SK-N-SH treated with all-trans-retinoic acid at 6 μM for 48 hours (cell line): ENCODE data around the gene BPIFB2.

Experiments used
- ATAC-seq: fragments of 200-7000 bp; cut with Tn5 transposase; 3 replicates; pipeline ENCODE4 v1.9.1; 2020; ENCODE audit warnings: mild to moderate bottlenecking, moderate library complexity
- ARNTL ChIP-seq: fragments of 450-650 bp; formaldehyde crosslinking; IDR thresholded peaks from 2 replicates; pipeline ENCODE4 v1.5.0; 2020; ENCODE audit warnings: low read depth, mild to moderate bottlenecking, moderate library complexity, borderline replicate concordance
- BACH2 ChIP-seq: fragments of 250-450 bp; sonication (Bioruptor Pico); IDR thresholded peaks from 2 replicates; pipeline ENCODE4 v1.9.0; 2021; ENCODE audit warnings: mild to moderate bottlenecking, borderline replicate concordance
- CSDC2 ChIP-seq: fragments of 250-450 bp; sonication (Bioruptor Pico); IDR thresholded peaks from 2 replicates; pipeline ENCODE4 v1.5.0; 2020; ENCODE audit warnings: mild to moderate bottlenecking, moderate library complexity
- ESRRG ChIP-seq: fragments of 250-450 bp; sonication (Bioruptor Pico); IDR thresholded peaks from 2 replicates; pipeline ENCODE4 v1.6.1; 2021; ENCODE audit warnings: mild to moderate bottlenecking
- GLIS3 ChIP-seq: fragments of 250-450 bp; sonication (Bioruptor Pico); IDR thresholded peaks from 2 replicates; pipeline ENCODE4 v1.5.0; 2020; ENCODE audit warnings: mild to moderate bottlenecking, moderate library complexity
- ISL1 ChIP-seq: fragments of 250-450 bp; sonication (Bioruptor Pico); IDR thresholded peaks from 2 replicates; pipeline ENCODE4 v2.1.2; 2022; ENCODE audit warnings: mild to moderate bottlenecking, moderate library complexity
- OSR1 ChIP-seq: fragments of 250-450 bp; sonication (Bioruptor Pico); IDR thresholded peaks from 2 replicates; pipeline ENCODE4 v1.8.0; 2022; ENCODE audit warnings: moderate library complexity, mild to moderate bottlenecking, inconsistent platforms
- PPARA ChIP-seq: fragments of 250-450 bp; sonication (Bioruptor Pico); IDR thresholded peaks from 2 replicates; pipeline ENCODE4 v1.5.0; 2020; ENCODE audit warnings: mild to moderate bottlenecking, borderline replicate concordance
- RARB ChIP-seq: fragments of 250-450 bp; sonication (Bioruptor Pico); IDR thresholded peaks from 2 replicates; pipeline ENCODE4 v1.8.0; 2021; ENCODE audit warnings: mild to moderate bottlenecking, moderate library complexity
- SNAI2 ChIP-seq: fragments of 250-450 bp; sonication (Bioruptor Pico); IDR thresholded peaks from 2 replicates; pipeline ENCODE4 v1.5.0; 2020; ENCODE audit warnings: mild to moderate bottlenecking, moderate library complexity
- TCF4 ChIP-seq: fragments of 250-450 bp; sonication (Bioruptor Pico); IDR thresholded peaks from 2 replicates; pipeline ENCODE4 v1.8.0; 2021; ENCODE audit warnings: mild to moderate bottlenecking, moderate library complexity, borderline replicate concordance
- TOX ChIP-seq: fragments of 250-450 bp; sonication (Bioruptor Pico); IDR thresholded peaks from 2 replicates; pipeline ENCODE4 v1.8.0; 2021; ENCODE audit warnings: mild to moderate bottlenecking, moderate library complexity, borderline replicate concordance
- TSHZ2 ChIP-seq: fragments of 250-450 bp; sonication (Bioruptor Pico); IDR thresholded peaks from 2 replicates; pipeline ENCODE4 v1.5.0; 2020; ENCODE audit warnings: mild to moderate bottlenecking, moderate library complexity
- ZC3H10 ChIP-seq: fragments of 250-450 bp; sonication (Bioruptor Pico); IDR thresholded peaks from 2 replicates; pipeline ENCODE4 v1.5.1; 2021; ENCODE audit warnings: mild to moderate bottlenecking, moderate library complexity
- ZFP3 ChIP-seq: fragments of 250-450 bp; sonication (Bioruptor Pico); IDR thresholded peaks from 2 replicates; pipeline ENCODE4 v1.5.0; 2020; ENCODE audit warnings: mild to moderate bottlenecking, moderate library complexity
- ZFP30 ChIP-seq: fragments of 450-650 bp; formaldehyde crosslinking; IDR thresholded peaks from 2 replicates; pipeline ENCODE4 v1.5.0; 2022; ENCODE audit warnings: mild to moderate bottlenecking, moderate library complexity
- ZNF565 ChIP-seq: fragments of 450-650 bp; formaldehyde crosslinking; conservative IDR thresholded peaks from 2 replicates; pipeline ENCODE4 v1.5.0; 2020; ENCODE audit warnings: low read depth, mild to moderate bottlenecking, moderate library complexity
- ZNF70 ChIP-seq: fragments of 450-650 bp; formaldehyde crosslinking; IDR thresholded peaks from 2 replicates; pipeline ENCODE4 v1.5.0; 2020; ENCODE audit warnings: mild to moderate bottlenecking, moderate library complexity
- ZNF8 ChIP-seq: fragments of 450-650 bp; formaldehyde crosslinking; IDR thresholded peaks from 2 replicates; pipeline ENCODE4 v1.5.0; 2020; ENCODE audit warnings: mild to moderate bottlenecking, moderate library complexity
- TF ChIP-seq, protein P1 (sequence below): fragments of 250-450 bp; sonication (Bioruptor Pico); IDR thresholded peaks from 2 replicates; pipeline ENCODE4 v1.8.0; 2021; ENCODE audit warnings: low read depth, mild to moderate bottlenecking, moderate library complexity, borderline replicate concordance
- TF ChIP-seq, protein P2 (sequence below): fragments of 250-450 bp; sonication (Bioruptor Pico); IDR thresholded peaks from 2 replicates; pipeline ENCODE4 v1.5.1; 2021; ENCODE audit warnings: mild to moderate bottlenecking, moderate library complexity
- TF ChIP-seq, protein P3 (sequence below): fragments of 250-450 bp; sonication (Bioruptor Pico); IDR thresholded peaks from 2 replicates; pipeline ENCODE4 v1.5.1; 2020; ENCODE audit warnings: low read depth, mild to moderate bottlenecking, moderate library complexity

The BPIFB2 gene

DNA sequence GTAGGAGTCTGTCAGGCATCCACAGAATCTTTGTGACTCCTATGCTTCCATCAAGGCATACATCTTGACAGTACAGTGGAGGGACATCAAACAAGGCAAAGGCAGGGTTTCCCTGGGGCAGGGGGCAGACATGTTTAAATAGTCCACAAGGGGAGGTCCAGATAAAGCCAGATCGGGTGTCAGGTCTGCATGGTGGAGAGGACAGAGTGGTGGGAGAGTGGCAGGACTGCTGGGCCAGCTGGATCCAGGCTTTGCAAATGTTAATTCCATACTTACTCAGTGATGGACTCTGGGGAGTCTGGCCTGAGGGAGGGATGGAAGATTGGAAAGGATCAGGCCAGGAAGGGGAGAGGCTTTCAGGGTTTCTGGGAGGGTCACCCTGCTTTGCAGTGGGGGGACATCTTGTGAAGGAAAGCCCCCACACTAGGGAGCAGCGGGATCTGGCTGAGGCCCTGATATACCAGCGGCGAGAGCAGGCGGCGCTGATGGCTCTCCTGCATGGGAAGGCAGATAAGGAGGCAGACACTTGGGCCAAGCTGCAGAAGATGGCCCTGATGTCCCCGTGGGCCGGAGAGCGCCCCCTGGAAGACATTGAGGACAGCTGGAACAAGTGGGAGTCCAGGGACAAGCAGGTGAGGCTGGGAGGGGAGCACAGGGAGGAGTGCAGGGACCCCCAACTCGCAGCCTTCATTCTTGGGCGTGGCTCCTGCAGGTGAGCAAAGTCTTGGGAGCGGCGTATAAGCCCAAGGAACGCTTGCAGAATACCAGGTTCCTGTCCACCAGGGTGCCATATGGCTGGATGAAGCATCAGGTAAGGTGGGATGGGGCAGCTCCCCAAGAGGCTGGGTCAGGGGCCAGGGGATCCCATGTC lies 47.9 kb upstream of the BPIFB2 start:
- ATAC-seq: no peak
- no peak for TF ChIP-seq GLIS3
- no peak for TF ChIP-seq OSR1 (CRISPR knock-in tag)
- no peak for TF ChIP-seq BACH2 (CRISPR knock-in tag)
- no peak for TF ChIP-seq TCF4 (CRISPR knock-in tag)
- TF ChIP-seq, protein P1, sequence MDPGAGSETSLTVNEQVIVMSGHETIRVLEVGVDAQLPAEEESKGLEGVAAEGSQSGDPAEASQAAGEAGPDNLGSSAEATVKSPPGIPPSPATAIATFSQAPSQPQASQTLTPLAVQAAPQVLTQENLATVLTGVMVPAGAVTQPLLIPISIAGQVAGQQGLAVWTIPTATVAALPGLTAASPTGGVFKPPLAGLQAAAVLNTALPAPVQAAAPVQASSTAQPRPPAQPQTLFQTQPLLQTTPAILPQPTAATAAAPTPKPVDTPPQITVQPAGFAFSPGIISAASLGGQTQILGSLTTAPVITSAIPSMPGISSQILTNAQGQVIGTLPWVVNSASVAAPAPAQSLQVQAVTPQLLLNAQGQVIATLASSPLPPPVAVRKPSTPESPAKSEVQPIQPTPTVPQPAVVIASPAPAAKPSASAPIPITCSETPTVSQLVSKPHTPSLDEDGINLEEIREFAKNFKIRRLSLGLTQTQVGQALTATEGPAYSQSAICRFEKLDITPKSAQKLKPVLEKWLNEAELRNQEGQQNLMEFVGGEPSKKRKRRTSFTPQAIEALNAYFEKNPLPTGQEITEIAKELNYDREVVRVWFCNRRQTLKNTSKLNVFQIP: no peak
- no peak for TF ChIP-seq SNAI2 (CRISPR knock-in tag)
- no peak for TF ChIP-seq ZNF565 (CRISPR knock-in tag)
- TF ChIP-seq ZNF70 (CRISPR knock-in tag): no peak
- TF ChIP-seq, protein P2, sequence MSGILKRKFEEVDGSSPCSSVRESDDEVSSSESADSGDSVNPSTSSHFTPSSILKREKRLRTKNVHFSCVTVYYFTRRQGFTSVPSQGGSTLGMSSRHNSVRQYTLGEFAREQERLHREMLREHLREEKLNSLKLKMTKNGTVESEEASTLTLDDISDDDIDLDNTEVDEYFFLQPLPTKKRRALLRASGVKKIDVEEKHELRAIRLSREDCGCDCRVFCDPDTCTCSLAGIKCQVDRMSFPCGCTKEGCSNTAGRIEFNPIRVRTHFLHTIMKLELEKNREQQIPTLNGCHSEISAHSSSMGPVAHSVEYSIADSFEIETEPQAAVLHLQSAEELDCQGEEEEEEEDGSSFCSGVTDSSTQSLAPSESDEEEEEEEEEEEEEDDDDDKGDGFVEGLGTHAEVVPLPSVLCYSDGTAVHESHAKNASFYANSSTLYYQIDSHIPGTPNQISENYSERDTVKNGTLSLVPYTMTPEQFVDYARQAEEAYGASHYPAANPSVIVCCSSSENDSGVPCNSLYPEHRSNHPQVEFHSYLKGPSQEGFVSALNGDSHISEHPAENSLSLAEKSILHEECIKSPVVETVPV (CRISPR knock-in tag): no peak
- TF ChIP-seq ZNF8 (CRISPR knock-in tag): no peak
- TF ChIP-seq ZC3H10: no peak
- TF ChIP-seq TSHZ2: no peak
- TF ChIP-seq ZFP3 (CRISPR knock-in tag): no peak
- TF ChIP-seq, protein P3, sequence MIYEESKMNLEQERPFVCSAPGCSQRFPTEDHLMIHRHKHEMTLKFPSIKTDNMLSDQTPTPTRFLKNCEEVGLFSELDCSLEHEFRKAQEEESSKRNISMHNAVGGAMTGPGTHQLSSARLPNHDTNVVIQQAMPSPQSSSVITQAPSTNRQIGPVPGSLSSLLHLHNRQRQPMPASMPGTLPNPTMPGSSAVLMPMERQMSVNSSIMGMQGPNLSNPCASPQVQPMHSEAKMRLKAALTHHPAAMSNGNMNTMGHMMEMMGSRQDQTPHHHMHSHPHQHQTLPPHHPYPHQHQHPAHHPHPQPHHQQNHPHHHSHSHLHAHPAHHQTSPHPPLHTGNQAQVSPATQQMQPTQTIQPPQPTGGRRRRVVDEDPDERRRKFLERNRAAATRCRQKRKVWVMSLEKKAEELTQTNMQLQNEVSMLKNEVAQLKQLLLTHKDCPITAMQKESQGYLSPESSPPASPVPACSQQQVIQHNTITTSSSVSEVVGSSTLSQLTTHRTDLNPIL (CRISPR knock-in tag): no peak
- no peak for TF ChIP-seq ARNTL (CRISPR knock-in tag)

DNA sequence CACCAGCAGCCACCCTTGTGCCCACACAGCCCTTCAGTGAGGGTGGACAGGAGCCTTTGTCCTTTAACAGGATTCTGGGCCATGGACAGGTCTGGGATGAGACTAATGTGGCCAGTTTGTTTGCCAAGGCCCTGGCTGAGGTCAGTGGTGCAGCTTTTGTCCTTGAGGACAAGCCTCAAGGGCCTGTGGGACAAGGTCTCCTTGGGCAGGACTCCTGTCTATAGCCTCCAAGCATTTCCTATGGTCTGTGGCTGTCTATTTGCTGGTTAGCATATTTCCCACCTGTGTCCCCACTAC lies 47.3 kb upstream of the BPIFB2 start:
- ATAC-seq: no peak
- TF ChIP-seq ZC3H10 (no peak), ARNTL (CRISPR knock-in tag) (no peak), BACH2 (CRISPR knock-in tag) (no peak), TOX (CRISPR knock-in tag) (no peak), ESRRG (CRISPR knock-in tag) (no peak), TSHZ2 (no peak), TCF4 (CRISPR knock-in tag) (no peak), PPARA (CRISPR knock-in tag) (no peak), SNAI2 (CRISPR knock-in tag) (no peak), ZFP30 (CRISPR knock-in tag) (no peak), CSDC2 (CRISPR knock-in tag) (no peak), RARB (CRISPR knock-in tag) (no peak), ZNF565 (CRISPR knock-in tag) (no peak), ZNF8 (CRISPR knock-in tag) (no peak), ZFP3 (CRISPR knock-in tag) (no peak), ISL1 (CRISPR knock-in tag) (no peak)
- TF ChIP-seq, protein P2 (CRISPR knock-in tag): no peak
